Thyroid gland (tissue), 4 donors: Measurements from ENCODE around the gene TNRC6B. TPM values are rescaled to one million over a fixed set of nuclear protein-coding genes. Genes with fewer than 3 reads are reported as not detected.
"Not testable (repeated sequence)": the region's sequence is repeated elsewhere in the genome, so short reads cannot be mapped to it uniquely, and the experiment has no call there.

Experiments used
- DNase-seq, 2 donors: peaks; one replicate each; pipeline ENCODE4 v3.0.0-alpha.2; 2019
- H3K27ac ChIP-seq, 3 donors: fragments of 200-600 bp; sonication (generic); 1 replicate in 2 of 3; 2 replicates in 1 of 3; pipeline ENCODE4 v1.5.1; 2016 to 2019; ENCODE audit warnings: mild to moderate bottlenecking in 1 of 3, moderate library complexity in 1 of 3
- H3K27me3 ChIP-seq: fragments of 200-600 bp; sonication (generic); one replicate; pipeline ENCODE4 v1.5.1; 2019
- H3K36me3 ChIP-seq, 2 donors: fragments of 200-600 bp; sonication (generic); one replicate each; pipeline ENCODE4 v1.5.1; 2016 to 2019
- H3K4me1 ChIP-seq, 2 donors: fragments of 200-600 bp; sonication (generic); one replicate each; pipeline ENCODE4 v1.5.1; 2017 to 2019
- H3K4me3 ChIP-seq, 3 donors: fragments of 200-600 bp; sonication (generic); replicated peaks in 1 of 3; 1 replicate in 2 of 3; 2 replicates in 1 of 3; pipeline ENCODE4 v1.5.1; 2016; ENCODE audit warnings: mild to moderate bottlenecking in 1 of 3
- H3K9me3 ChIP-seq: fragments of 200-600 bp; sonication (generic); one replicate; pipeline ENCODE4 v1.5.1; 2017
- CTCF ChIP-seq, 6 experiments: fragments of 200-600 bp in 3 of 6; fragments of 450-650 bp in 3 of 6; sonication (generic) in 3 of 6; IDR thresholded peaks; one replicate each; pipeline ENCODE4 v1.5.1; 2016 to 2019; ENCODE audit warnings: antibody characterized with exemption in 6 of 6, mild to moderate bottlenecking in 2 of 6, inconsistent platforms in 1 of 6, moderate library complexity in 1 of 6
- POLR2A ChIP-seq, 2 donors: fragments of 450-650 bp; IDR thresholded peaks; one replicate each; pipeline ENCODE4 v1.6.1; 2017; ENCODE audit warnings: antibody characterized with exemption in 2 of 2, mild to moderate bottlenecking in 2 of 2, moderate library complexity in 1 of 2
- WGBS, 2 donors: methylation state at CpG; one replicate each; pipeline ENCODE4 v1.1.5; 2017; 5-methylcytosine and 5-hydroxymethylcytosine counted together
- intact Hi-C: fragments of 100-400 bp; cut with DNase I; formaldehyde crosslinking; loops from one replicate; pipeline ENCODE4 v1.15.1; 2023
- total RNA-seq, 4 donors: library from RNA; depleted of rRNA; stranded (reverse); fragments of >200 nt; gene quantifications; one replicate each; pipeline ENCODE4 v1.2.3, GENCODE V29; 2016

TNRC6B gene
- total RNA-seq, 4 donors from 2014 or later: 46.1 to 202 (median 114) TPM

GRCh38 chr22:40218723-40219294 lies 41.1 kb downstream of the TNRC6B start:
- TF ChIP-seq POLR2A (IDR thresholded peaks at IDR 0.05): no peak
- TF ChIP-seq CTCF (IDR thresholded peaks at IDR 0.05): no peak
- Histone ChIP-seq H3K4me3 (no peak overlapping the region), H3K9me3 (no peaks in the 10 kb centered on the region), H3K27me3 (no peaks in the 10 kb centered on the region), H3K27ac (no peak overlapping the region), H3K36me3 (no peaks in the 10 kb centered on the region), H3K4me1 (peaks cover 31 to 43% of the 10 kb centered on the region in 2 donors)
- intact Hi-C loops: no loop called here
- 82 to 83% methylated on average over 6 of the region's 6 CpGs for WGBS, 2 donors
- DNase-seq: no peak

GRCh38 chr22:40220316-40221054 lies 42.8 kb downstream of the TNRC6B start:
- Histone ChIP-seq H3K4me3 (no peak overlapping the region), H3K4me1 (peaks cover 25 to 44% of the 10 kb centered on the region in 2 donors), H3K36me3 (no peaks in the 10 kb centered on the region), H3K27me3 (no peaks in the 10 kb centered on the region), H3K27ac (peak overlapping the region; percentile 1 to 49 (median 14)), H3K9me3 (no peaks in the 10 kb centered on the region)
- DNase-seq: peak; percentile 23 to 31
- WGBS, 2 donors: 25 to 31% methylated on average over 8 of the region's 8 CpGs
- no peak for TF ChIP-seq CTCF (IDR thresholded peaks at IDR 0.05)
- no peak for TF ChIP-seq POLR2A (IDR thresholded peaks at IDR 0.05)
- intact Hi-C loops: no loop called here

GRCh38 chr22:40221055-40221414 lies 43.3 kb downstream of the TNRC6B start:
- Histone ChIP-seq H3K4me1 (peaks cover 20 to 38% of the 10 kb centered on the region in 2 donors), H3K36me3 (no peaks in the 10 kb centered on the region), H3K4me3 (no peak overlapping the region), H3K27me3 (no peaks in the 10 kb centered on the region), H3K27ac (peak overlapping the region; percentile 1 to 49 (median 14)), H3K9me3 (no peaks in the 10 kb centered on the region)
- 76 to 84% methylated on average over 5 of the region's 5 CpGs for WGBS, 2 donors
- TF ChIP-seq CTCF (IDR thresholded peaks at IDR 0.05): no peak
- no peak for TF ChIP-seq POLR2A (IDR thresholded peaks at IDR 0.05)
- no peak for DNase-seq
- intact Hi-C loops: no loop called here

- H3K4me3 ChIP-seq, intact Hi-C loops, H3K27me3 ChIP-seq, H3K27ac ChIP-seq, H3K9me3 ChIP-seq, DNase-seq, H3K36me3 ChIP-seq: not testable (repeated sequence)
- peaks cover 17 to 37% of the 10 kb centered on the region in 2 donors for H3K4me1 ChIP-seq
- WGBS, 2 donors: 84 to 91% methylated on average over 8 of the region's 8 CpGs
Observed at GRCh38 chr22:40222979-40223378, 45.3 kb downstream of the TNRC6B start.

DNA sequence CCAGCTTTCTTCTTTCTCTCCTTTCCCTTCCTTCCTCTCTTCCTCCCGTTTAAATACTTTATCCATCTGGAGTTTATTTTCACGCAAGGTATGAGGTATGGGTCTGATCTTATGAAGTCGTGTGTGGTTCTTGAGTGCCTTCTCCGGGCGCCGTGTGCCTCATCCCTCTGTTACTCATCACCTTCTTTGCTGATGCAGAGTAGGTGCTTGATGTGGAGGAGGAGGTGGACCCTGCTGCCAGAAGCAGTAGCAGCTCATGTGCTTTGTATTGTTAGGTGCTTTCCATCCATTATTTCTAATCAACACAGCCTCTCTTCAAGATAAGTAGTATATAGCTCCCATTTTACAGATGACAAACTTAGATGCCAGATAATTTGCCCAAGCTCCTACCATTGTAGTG lies 47.0 kb downstream of the TNRC6B start:
- WGBS, 2 donors: 59 to 71% methylated on average over 6 of the region's 6 CpGs
- H3K4me3 ChIP-seq: no peak overlapping the region
- no peak overlapping the region for H3K27ac ChIP-seq
- intact Hi-C loops: no loop called here
- H3K9me3 ChIP-seq: no peaks in the 10 kb centered on the region
- H3K4me1 ChIP-seq: peaks cover 17 to 32% of the 10 kb centered on the region in 2 donors
- DNase-seq: no peak
- no peaks in the 10 kb centered on the region for H3K36me3 ChIP-seq
- no peak for TF ChIP-seq POLR2A (IDR thresholded peaks at IDR 0.05)
- TF ChIP-seq CTCF (IDR thresholded peaks at IDR 0.05): no peak
- H3K27me3 ChIP-seq: no peaks in the 10 kb centered on the region
